RCC 7860 (cell line): ENCODE measurements around the gene LST1.
A peak's percentile ranks its signal among the peaks of the same experiment; 100 is the strongest.
"Not testable (repeated sequence)": the region's sequence is repeated elsewhere in the genome, so short reads cannot be mapped to it uniquely, and the experiment has no call there.

ENCODE experiments used
- DNase-seq: peaks from one replicate; pipeline ENCODE4 v3.0.0-alpha.2; 2015; ENCODE audit warnings: low spot score
- FAIRE-seq: peaks from 2 replicates; lab custom pipeline; 2012; peaks lifted over from hg19 to GRCh38; lab: Jason Lieb, UNC

LST1 gene

DNA sequence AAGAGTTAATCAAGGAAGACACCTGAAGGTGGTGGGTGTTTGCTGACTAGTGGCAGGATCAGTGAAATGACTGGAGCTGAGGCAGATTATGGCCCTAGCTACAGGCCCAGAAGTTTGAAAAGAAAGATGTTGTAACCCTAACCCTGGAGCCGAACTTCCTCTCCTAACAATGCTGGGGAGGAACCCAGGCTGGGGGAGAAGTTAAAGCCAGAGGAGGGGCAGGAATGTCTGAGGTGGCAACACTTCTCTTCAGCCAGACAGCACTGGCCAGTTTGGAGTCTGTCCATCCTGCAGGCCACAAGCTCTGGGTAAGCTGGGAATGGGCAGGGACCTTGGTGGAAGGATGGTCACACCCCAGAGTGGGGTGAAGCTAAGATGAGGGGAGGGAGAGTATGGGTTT is at the start of gene LST1:
TSS of gene LST1 (plus strand) at position 270 of the 400 bp plus-strand sequence. CDS start 1,023 bp downstream, outside the sequence.
- FAIRE-seq (no peak), DNase-seq (no peak)

DNA sequence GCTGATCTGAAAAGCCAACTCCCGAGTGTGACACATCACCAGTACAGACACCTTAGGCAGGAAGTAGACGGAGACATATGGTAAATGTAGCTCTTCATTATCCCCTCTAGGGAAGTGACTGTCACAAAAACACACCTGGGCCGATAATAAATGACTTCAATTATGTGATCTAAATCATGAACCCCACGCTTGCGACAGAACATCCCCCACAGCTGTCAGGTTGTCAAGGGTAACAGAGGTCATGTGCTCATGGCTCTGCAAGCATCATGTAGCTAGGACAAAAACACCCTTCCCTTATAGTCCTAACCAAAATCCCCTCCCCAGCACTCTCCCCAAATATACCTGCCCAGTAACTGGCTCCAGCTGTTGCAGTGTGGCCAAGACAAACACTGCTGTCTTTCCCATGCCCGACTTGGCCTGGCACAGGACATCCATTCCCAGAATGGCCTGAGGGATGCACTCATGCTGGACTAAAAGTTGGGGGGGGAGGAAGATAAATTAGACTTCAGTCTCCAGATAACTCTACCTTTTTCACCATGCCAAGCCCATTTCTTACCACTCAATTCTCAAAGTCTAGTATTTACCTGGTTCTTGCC is 47.2 kb upstream of the LST1 start:
- FAIRE-seq: no peak
- DNase-seq: no peak

DNA sequence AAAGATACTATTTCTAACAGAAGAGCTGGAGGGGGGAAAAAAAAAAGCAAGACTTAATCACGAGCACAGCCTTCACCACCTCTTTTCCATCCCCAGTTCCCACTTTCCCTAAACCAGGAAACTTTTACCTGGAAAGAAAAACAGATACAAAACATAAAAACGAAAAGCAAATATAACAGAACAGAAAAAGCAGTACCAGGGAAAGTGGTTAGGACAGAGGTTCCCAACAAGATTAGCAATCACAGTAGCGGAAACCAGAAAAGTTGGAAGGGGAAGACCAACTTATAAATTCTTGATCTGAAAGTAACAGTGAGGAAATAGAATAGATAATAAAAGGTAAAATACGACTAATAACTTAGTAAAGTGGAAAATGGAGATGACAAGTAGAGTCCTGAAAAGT is 45.4 kb upstream of the LST1 start:
- no peak for DNase-seq
- no peak for FAIRE-seq

DNA sequence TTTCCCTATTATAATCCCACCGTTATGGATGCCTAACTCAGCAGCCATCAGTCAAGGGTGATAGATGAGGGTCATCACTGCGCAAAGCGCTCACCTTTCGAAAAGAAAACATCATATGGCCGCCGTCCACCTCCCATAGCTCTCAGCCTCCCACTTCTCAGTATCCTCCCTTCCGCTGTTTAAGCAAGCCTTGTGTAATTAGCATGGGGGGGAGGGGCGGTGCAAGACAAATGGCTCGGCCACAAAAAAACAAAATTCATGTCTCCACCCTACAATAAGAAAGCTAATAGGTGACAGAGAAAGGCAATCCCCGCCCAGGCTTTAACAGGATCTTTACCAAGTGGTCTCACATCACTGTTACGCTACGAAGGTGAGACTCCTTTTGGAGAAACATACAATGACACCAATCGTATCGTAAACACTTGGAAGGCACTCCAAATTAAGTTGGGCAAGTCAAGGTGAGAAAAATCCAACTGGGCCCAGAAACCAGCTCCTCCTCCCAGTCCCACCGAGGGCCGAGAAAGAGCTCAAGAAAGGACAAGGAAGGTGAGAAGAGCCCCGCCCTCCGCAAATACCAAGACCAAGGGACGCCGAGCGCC is 44.9 kb upstream of the LST1 start:
- DNase-seq (no peak), FAIRE-seq (no peak)

DNA sequence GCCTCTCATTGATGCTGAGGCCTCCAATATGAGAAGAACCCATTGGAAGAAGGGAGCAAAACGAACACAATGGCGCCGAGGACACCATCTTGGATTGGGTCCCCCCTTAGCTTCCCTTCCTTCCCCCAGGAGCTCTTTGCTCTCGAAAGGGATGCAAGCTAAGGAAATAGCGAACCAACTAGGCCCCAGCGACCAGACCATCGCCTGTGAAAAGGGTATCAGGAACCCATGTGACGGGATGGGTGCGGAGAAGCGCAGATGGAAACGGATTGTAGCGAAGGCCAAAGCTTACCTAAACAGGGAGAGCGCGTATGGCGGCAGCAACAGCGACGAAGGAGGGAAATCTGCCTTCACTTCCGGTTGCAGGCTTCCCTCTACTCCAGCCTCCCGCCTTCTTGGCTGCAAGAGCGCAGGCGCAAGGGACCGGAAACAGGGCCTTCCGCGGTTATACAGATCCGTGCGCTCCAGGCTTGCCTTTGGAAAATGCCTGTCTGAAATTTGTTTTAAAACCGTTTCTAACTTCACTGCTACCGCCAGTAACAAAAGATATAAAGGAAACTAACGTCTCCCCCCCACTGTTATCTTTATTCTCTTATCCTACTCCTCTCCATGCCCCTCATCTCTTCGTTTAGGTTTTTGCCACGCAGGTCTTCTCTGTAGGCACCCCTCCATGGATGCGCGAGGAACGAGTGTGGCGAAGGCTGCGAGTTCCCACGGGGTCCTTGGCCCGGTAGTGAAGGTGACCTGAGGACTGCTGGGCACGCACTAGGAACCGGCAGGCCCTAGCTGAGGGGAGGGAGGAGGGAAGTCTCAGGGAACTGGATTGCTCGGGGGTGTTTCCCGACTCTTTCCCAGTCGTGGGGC is 44.2 kb upstream of the LST1 start, which contains the start of gene DDX39B:
TSS of gene DDX39B (minus strand) at position 346 of the 864 bp plus-strand sequence. CDS start 1,471 bp downstream, outside the sequence.
- FAIRE-seq (peak; percentile 56), DNase-seq (peak; percentile 90)

DNA sequence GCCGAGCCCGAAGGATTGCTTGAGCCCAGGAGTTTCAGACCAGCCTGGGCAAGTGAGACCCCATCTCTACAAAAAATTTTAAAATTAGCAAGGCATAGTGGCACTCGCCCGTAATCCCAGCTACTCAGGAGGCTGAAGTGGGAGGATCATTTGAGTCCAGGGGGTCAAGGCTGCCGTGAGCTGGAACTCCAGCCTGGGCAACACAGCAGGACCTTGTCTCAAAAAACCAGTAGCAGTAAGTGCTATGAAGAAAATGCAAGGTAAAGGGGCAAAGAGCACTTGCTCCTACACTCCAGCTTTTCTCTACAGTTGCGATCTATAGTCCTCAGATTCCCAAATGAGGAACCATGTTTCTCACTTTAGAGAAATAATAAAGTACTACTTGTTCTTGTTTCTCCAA is 42.4 kb upstream of the LST1 start:
- FAIRE-seq (no peak), DNase-seq (no peak)

DNA sequence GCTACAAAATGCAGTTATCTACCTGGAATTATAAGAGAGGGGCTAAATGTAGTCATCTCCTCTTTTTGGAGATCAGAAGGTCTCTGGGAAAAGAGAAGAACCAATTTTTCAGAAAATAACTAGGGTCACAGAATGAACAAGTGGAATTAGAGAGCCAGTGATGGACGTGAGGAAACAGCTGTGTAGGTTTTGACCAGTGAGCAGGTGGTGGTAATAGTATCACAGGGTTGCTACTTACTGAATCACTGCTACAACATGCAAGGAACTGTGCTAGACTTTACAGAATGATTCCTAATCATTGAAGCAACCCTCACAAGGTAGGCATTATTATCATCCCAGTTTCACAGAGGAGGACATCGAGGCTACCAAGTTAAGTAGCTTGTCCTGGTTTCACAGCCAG is 41.4 kb upstream of the LST1 start:
- FAIRE-seq (no peak), DNase-seq (no peak)

DNA sequence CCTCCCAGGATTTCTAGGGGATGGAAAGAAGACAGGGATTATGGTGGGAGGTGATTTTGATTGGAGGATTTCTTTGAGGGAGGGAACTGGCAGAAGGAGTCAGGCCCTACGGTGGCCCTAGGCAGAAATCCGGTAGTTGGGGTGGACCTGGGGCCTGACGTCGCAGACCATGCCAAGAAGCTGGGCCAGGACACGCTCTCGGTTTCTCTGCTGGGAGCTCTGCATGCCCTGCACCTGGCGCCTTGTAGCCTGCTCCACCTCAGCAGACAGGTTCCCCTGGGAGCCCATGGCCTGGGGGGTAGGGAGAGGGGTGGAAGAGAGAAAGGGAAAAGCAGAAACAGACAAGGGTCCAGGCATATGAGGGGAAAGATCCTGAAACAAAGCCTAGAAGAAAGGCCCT is 40.8 kb upstream of the LST1 start:
- DNase-seq (no peak), FAIRE-seq (no peak)

DNA sequence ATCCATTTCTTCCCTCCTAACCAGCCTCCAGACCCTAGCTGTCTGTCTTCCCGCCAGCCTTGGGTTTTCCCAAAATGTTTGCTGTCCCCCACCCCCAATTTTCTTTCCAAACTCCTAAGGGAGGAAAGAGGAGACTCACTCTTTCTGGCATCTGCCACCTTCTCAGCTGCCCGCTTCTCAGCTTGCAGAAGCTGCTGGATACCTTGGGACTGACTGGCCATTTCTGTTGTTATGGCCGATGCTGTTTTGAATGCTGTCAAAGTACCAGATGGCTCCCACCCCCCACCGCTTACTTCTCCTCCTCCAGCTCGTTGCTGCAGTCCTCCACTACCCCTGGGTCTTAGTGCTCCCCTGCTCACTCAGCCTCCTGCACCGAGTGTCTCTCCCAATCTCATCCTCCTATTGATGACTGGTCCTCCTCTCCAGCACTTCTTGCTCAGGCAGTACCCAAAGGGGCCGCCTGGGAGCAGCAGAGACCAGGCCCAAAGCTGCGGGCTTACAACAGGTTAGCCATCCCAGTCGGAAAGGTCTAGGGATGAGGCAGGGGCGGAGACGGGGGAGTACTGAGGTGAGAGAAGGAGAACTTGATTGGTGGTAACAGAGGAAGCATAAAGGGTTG is 39.6 kb upstream of the LST1 start, which contains the start of gene ATP6V1G2:
TSS of gene ATP6V1G2 (minus strand) at position 270 of the 619 bp plus-strand sequence. CDS start at position 221, 49 bp downstream.
- DNase-seq (peak; percentile 76), FAIRE-seq (no peak)

DNA sequence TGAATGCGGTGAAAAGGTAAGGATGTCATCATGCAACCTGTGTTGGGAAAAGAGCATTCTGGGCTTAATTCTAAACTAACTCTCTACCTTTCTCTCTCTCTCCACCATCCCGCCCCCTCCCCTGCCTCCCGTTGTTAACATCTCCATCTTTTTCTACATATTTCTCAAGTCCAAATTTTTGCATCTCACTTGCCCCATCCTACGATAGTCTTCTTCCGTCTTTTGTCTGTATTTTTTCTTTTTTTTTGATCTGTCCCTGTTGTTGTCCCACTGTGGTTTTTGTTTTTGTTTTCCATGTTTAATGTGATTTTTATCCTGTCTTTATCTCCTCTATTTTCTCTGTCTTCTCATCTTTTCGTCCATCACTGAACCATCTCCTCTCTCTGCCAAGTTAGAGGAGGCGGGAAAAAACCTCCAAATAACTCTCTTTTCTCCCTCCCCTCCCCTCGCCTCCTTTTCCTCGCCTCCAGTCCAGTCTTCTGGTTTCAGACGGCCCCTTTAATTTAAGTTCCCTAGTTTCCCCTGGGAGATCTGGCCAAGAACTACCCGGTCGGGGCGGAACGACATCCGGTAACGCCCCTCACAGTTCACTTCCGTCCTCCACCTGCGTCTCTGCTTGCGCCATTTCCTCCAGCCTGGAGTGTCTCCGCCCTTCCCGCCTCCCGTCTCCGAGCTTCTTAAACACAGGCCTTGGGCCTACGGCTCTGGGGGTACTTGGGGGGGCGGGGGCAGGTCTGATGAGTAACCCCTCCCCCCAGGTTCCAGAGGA is 38.9 kb upstream of the LST1 start, which contains the start of gene NFKBIL1:
TSS of gene NFKBIL1 (plus strand) at position 651 of the 769 bp plus-strand sequence. CDS start at position 738, 87 bp downstream.
- peak; percentile 29 for FAIRE-seq
- peak; percentile 89 for DNase-seq

DNA sequence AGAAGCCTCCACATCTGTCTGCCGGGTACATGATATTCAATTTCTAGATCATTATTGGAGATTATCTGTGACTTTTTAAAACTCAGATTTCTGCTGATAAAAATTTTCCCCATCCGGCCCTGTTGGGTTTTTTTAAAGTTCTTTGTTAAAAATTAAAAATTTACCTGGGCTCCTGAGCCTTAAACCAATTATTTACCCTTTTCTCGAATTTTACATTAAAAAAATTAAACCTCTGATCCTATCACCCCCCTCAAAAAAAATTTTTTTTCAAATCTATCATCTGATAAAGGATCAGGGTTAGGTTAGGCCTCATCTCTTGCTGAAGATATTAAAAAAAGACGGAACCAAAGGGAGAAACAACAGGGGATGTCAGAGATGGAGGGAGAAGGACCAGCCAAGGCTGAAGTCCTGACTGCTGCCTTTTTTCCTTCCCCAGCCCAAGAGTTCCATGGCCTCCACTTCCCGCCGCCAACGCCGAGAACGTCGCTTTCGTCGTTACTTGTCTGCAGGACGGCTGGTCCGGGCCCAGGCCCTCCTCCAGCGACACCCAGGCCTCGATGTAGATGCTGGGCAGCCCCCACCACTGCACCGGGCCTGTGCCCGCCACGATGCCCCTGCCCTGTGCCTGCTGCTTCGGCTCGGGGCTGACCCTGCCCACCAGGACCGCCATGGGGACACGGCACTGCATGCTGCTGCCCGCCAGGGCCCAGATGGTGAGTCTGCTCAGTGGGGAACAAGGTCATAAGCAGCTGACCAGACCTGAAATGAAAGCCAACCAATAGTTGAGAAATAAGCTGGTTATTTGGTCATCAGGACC is 38.1 kb upstream of the LST1 start:
- no peak for DNase-seq

DNA sequence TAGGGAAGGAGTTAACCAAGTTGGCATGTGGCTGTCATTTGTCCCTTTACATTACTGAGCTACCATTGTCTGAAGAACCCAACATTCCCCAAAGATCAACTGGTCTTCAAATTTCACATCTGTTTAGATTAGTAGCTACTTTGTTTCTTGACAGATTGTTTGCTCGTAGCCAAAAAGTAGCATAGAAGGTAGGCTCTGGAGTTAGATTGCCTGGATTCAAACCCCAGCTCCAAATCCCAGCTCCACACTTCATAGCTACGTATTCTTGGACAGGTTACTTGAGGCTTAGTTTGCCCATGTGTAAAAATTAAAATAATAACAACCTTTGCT is 37.6 kb upstream of the LST1 start:
- DNase-seq: no peak
- FAIRE-seq: no peak

More for the DNA sequence above, 38.1 kb upstream of the LST1 start:
- no peak for FAIRE-seq

DNA sequence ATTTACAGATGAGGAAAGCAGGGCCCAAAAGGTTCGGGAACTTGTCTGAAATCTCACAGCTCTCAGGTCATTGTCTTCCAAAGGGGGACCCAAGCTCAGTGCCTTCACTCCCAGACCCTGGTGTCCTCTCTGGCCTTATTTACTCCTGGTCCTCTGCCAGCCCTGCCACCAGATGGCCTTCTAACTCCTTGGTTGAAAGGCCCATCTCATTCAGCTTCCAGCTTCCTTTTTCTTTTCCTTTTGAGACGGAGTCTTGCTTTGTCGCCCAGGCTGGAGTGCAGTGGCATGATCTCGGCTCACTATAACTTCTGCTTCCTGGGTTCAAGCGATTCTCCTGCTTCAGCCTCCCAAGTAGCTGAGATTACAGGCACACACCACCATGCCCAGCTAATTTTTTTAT is 34.7 kb upstream of the LST1 start:
- DNase-seq: peak; percentile 28
- not testable (repeated sequence) for FAIRE-seq

DNA sequence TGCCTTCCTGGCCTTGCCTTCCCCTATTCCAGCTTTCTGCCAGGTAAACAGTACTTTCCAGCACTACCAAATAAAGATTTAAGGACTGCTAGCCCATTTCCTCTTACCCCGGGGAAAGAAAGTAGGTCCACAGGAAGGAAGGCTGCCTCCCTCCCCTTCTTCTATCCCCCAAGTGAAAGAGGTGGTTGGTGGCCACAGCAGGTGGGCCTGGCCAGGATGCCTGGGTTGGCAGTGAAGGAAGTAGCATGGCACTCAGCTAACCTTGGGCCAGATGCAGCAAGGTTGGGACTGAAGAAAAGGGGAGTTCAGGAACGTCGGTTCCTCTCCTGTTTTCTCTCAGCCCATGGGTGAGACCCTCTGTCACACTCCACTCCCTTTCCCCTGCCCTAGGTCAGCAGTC is 29.8 kb upstream of the LST1 start:
- DNase-seq: no peak
- no peak for FAIRE-seq

DNA sequence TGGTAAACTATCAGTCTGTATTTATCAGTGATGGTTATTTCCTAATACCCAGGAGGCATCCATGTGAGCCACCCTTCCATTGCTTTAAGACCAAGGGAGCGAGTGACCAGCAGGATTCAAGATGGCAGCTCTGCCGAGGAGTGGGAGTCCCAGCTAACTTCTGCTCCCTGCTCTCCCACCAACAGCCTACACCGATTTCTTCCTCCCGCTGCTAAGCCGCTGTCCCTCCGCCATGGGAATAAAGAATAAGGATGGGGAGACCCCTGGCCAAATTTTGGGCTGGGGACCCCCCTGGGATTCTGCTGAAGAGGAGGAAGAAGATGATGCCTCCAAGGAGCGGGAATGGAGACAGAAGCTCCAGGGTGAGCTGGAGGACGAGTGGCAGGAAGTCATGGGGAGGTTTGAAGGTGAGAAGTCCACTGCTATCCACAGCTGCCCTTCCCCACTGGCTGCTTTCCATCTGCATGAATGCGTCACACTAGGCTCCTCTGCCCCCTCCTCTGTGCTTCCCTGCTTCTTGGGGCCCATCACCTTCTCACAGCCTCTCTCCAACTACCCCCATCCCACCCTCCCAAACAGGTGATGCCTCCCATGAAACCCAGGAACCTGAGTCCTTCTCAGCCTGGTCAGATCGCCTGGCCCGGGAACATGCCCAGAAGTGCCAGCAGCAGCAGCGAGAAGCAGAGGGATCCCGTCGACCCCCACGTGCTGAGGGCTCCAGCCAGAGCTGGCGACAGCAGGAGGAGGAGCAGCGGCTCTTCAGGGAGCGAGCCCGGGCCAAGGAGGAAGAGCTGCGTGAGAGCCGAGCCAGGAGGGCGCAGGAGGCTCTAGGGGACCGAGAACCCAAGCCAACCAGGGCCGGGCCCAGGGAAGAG is 28.4 kb upstream of the LST1 start:
- DNase-seq: no peak
- no peak for FAIRE-seq

DNA sequence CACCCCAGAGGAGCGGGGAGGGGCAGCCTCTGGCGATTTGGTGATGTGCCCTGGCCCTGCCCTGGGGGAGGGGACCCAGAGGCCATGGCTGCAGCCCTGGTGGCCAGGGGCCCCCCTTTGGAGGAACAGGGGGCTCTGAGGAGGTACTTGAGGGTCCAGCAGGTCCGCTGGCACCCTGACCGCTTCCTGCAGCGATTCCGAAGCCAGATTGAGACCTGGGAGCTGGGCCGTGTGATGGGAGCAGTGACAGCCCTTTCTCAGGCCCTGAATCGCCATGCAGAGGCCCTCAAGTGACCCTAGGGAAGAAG is 27.8 kb upstream of the LST1 start:
- DNase-seq (no peak), FAIRE-seq (no peak)

DNA sequence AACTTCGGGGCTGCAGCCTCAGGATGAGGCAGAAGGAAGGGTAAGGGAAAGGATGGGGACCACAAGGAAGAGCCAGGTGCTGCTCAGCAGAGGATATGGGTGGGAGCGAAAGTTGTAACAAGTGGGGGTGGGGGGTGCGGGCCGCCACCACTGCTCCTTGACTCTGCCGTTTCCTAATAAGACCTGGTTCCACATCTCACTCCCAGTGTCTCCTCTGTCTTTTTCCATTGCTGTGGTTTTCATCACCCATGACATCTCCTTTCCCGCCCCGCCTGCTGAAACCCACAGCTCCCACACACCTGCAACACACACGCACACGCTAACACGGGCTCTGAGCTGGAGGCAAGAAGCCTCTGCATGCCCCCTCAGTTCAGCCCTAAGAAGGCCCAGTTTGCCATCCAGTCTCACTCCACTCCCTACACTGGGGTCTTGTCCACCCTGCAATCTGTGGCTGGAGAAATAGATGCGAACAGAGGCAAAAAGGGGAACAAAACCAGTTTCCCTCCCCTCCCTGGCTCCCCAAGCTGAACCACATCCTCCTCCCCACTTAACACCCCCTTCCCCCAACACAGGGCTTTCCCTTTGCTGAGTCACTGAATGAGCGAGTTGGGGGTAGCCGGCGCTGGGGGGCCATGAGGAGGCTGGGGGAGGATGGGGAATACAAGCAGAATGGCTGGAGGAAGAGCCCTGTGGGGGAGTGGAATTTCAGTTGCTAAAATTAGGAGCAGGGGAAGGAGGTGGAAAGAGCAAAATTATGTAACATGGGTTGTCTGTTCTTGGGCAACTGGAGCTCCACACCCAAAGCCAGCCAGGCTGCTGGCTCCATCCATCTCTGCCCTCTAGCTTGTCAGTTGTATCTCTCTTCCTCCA is 27.2 kb upstream of the LST1 start:
- no peak for DNase-seq
- no peak for FAIRE-seq

DNA sequence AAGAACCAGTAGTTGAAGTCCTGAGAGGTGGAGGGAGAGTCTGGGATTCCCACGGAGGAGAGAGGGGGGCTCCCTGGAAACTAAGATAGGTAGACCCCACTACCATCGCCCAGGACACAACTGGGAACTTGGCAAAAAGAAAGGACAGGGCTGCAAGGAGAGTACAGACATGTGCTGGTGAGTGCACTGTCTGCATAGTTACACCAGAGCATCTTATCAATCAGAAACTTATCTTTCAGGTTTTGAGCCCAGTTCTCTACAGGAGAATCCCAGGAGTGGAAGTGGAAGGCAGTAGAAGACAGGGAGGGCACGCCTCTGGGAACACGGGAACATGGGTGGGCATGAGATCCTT is 26.5 kb upstream of the LST1 start:
- no peak for DNase-seq
- FAIRE-seq: no peak
